ENCODE data around the gene DOCK1.

Gene DOCK1

DNA sequence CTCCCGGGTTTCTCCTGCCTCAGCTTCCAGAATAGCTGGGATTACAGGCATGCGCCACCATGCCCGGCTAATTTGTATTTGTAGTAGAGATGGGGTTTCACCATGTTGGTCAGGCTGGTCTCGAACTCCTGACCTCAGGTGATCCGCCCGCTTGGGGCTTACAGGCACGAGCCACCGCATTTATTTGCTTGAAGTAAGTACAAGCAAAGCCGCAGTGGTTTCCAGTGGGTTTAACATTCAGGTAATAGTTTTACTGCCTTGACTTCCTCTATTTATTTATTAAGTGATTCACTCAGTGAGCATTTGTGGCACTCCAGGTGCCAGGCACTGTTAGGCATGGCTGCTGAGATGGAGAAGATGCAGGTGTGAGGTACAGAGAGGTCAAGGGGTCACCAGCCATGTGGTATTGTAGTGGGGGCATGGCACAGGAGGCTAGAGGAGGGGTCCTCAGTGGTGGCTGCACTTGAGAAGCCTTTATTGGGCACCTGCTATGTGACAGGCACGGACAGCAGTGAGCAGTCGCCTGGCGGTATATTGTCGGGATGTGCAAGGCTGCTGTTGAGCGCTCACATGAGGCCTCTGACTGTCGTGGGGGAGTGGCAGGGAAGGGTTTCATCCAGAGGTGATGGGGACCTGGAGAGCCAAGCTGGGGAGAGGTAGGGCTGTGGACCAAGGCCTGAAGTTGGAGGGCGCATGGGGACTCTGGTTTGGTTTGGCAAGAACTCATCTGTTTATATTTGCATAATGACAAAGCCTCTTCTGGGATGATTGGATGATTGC, 54.9 kb downstream of the DOCK1 start:
- no peak for DNase-seq (ENCODE audit: low read depth)
- TF ChIP-seq, protein P1, sequence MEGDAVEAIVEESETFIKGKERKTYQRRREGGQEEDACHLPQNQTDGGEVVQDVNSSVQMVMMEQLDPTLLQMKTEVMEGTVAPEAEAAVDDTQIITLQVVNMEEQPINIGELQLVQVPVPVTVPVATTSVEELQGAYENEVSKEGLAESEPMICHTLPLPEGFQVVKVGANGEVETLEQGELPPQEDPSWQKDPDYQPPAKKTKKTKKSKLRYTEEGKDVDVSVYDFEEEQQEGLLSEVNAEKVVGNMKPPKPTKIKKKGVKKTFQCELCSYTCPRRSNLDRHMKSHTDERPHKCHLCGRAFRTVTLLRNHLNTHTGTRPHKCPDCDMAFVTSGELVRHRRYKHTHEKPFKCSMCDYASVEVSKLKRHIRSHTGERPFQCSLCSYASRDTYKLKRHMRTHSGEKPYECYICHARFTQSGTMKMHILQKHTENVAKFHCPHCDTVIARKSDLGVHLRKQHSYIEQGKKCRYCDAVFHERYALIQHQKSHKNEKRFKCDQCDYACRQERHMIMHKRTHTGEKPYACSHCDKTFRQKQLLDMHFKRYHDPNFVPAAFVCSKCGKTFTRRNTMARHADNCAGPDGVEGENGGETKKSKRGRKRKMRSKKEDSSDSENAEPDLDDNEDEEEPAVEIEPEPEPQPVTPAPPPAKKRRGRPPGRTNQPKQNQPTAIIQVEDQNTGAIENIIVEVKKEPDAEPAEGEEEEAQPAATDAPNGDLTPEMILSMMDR (conservative IDR thresholded peaks at IDR 0.05; ENCODE audit: low read depth, low read length): no peak
- no peak overlapping the region for H3K4me3 ChIP-seq (ENCODE audit: low read length)

DNA sequence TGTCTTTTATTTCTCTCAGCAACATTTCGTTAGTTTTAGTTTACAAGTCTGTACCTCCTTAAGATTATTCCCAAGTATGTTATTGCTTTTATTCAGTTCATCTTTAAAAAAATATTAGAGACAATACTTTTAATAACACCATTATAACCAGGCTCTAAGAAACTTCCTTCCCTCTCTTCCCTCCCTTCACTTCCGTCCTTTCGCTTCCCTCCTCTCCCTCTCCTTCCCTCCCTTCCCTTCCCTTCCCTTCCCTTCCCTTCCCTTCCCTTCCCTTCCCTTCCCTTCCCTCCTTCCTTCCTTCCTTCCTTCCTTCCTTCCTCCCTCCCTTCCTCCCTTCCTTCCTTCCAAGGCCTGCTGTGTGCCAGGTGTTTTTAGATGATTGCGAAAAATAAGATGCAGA, 58.1 kb downstream of the DOCK1 start:
- H3K4me3 ChIP-seq (ENCODE audit: low read length): no peak overlapping the region
- TF ChIP-seq, protein P1 (conservative IDR thresholded peaks at IDR 0.05; ENCODE audit: low read depth, low read length): no peak

DNA sequence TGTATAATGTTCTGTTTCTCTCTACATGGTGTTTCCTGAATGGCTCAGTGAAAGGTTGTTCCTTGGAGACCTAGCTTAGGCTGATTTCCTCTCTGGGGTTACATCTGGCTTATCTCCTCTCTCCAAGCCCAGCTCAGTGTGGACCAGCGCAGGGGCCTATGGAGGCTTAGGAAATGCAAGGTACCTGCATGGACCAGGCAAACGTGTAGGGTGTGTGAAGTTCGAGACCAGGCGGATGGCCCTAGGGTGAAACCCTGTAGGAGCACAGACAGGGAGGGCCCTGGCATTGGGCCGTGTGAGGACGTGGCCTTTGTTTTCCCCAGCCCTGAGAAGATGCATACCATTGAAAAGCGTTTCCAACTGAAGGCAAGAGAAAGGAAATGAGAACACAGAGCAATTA, 59.0 kb downstream of the DOCK1 start:
- no peak for DNase-seq (ENCODE audit: low read depth)
- no peak overlapping the region for H3K4me3 ChIP-seq (ENCODE audit: low read length)
- TF ChIP-seq, protein P1 (conservative IDR thresholded peaks at IDR 0.05; ENCODE audit: low read depth, low read length): no peak

More for the DNA sequence above, 58.1 kb downstream of the DOCK1 start:
- no peak for DNase-seq (ENCODE audit: low read depth)

DNA sequence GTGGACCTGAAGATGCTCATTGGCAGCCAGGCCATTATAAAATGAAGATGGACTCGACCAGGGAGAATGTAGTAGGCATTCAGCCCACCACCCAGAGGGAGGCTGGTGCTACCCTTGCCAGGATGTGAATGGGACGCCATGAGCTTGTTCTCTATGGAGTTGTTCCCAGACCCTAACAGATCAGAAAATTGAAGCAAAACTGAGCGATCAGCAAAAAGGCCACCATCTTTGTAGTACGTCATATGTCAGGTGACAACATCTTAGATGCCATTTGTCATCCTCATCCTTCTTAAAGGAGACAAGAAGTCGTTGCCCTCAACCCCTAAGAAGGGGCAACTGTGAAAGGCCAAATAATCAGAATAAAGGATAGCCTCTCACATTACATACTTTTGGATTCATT, 61.7 kb downstream of the DOCK1 start:
- TF ChIP-seq, protein P1 (conservative IDR thresholded peaks at IDR 0.05; ENCODE audit: low read depth, low read length): no peak
- DNase-seq (ENCODE audit: low read depth): no peak
- no peak overlapping the region for H3K4me3 ChIP-seq (ENCODE audit: low read length)

DNA sequence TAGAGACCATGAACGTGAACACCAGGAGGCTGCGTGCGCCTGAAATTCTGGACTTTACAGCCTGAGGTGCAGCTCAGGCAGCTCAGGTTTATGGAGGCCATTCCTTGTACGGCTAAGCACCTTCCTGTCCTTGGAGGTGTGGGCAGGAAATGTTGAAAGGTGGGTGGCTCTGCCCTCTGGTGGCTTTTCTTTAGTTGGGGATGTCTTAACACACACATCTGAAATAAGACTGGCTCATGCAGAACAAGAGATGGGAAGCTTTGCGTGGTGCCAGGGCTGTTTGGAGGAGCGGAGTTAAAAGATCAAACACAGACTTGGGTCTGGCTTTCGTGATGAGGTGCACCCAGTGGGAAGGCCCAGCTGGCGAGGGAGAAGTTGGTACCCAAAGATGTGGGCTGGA, 64.1 kb downstream of the DOCK1 start:
- no peak overlapping the region for H3K4me3 ChIP-seq (ENCODE audit: low read length)
- DNase-seq (ENCODE audit: low read depth): no peak
- TF ChIP-seq, protein P1 (conservative IDR thresholded peaks at IDR 0.05; ENCODE audit: low read depth, low read length): peak; percentile 41

DNA sequence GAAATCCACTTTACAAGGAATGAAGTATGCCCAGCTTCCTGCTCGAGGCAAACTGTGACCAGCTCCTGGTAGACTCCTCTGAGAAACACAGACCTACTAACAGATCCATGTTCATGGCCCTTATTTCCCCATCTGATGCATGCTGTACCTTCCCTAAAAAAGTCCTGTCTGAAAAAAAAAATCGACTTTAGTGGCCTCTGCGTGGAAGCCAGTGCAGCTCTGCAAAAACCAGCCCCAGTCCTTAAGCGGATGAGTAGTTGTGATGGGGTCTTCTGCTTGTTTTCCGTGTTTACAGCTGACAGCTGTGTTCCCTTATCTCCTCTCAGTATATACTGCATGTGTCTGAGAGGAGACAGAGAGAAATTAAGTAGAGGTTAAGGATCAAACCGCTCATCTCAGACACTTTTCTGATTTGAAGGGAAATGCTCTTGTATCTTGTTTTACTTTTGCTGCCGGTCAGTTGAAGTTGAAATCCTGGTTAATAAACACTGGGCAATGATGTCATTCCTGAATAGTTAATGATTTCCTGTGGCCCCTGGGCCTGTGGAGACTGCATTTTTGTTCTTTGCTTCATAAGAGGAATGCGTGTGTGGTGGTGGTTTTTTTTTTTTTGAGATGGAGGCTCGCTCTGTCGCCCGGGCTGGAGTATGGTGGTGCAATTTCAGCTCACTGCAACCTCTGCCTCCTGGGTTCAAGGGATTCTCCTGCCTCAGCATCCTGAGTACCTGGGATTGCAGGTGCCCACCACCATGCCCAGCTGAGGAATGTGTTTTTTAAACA, 67.6 kb downstream of the DOCK1 start:
- DNase-seq (ENCODE audit: low read depth): peak; percentile 40
- TF ChIP-seq, protein P1 (conservative IDR thresholded peaks at IDR 0.05; ENCODE audit: low read depth, low read length): no peak
- no peak overlapping the region for H3K4me3 ChIP-seq (ENCODE audit: low read length)

Measured in retinal pigment epithelial cell (primary cell).